ENCODE measurements around the gene TPSAB1.
"Not testable (repeated sequence)": the region's sequence is repeated elsewhere in the genome, so short reads cannot be mapped to it uniquely, and the experiment has no call there.

The TPSAB1 gene

GRCh38 chr16:1198671-1199346 is 41.7 kb upstream of the TPSAB1 start:
- H3K36me3 ChIP-seq (ENCODE audit: control insufficient read depth, insufficient read depth, low read length), result peaks cover 11% of the 10 kb centered on the region; the same call in 1 of the 2 replicates
- not testable (repeated sequence) for H3K4me3 ChIP-seq (ENCODE audit: low read depth, low read length); H3K27me3 ChIP-seq (ENCODE audit: control insufficient read depth, insufficient read depth, low read length); H3K4me1 ChIP-seq (ENCODE audit: control insufficient read depth, insufficient read depth, low read length); H3K9ac ChIP-seq (ENCODE audit: low read length); H3K9me3 ChIP-seq (ENCODE audit: control insufficient read depth, insufficient read depth, low read depth, low read length); H3K27ac ChIP-seq (ENCODE audit: low read depth, low read length)

GRCh38 chr16:1199347-1200013 is 41.0 kb upstream of the TPSAB1 start:
- no peaks in the 10 kb centered on the region for H3K27me3 ChIP-seq (ENCODE audit: control insufficient read depth, insufficient read depth, low read length)
- H3K36me3 ChIP-seq (ENCODE audit: control insufficient read depth, insufficient read depth, low read length), result peaks cover 11% of the 10 kb centered on the region; the same call in 1 of the 2 replicates

GRCh38 chr16:1200014-1200627 is 40.4 kb upstream of the TPSAB1 start:
- Histone ChIP-seq H3K27ac (ENCODE audit: low read depth, low read length) (no peak overlapping the region), H3K36me3 (ENCODE audit: control insufficient read depth, insufficient read depth, low read length) (peaks cover 11% of the 10 kb centered on the region; the same call in 1 of the 2 replicates), H3K9me3 (ENCODE audit: control insufficient read depth, insufficient read depth, low read depth, low read length) (no peaks in the 10 kb centered on the region), H3K4me1 (ENCODE audit: control insufficient read depth, insufficient read depth, low read length) (no peaks in the 10 kb centered on the region), H3K4me3 (ENCODE audit: low read depth, low read length) (no peak overlapping the region), H3K9ac (ENCODE audit: low read length) (no peak overlapping the region), H3K27me3 (ENCODE audit: control insufficient read depth, insufficient read depth, low read length) (no peaks in the 10 kb centered on the region)

More at GRCh38 chr16:1199347-1200013, 41.0 kb upstream of the TPSAB1 start:
- H3K4me1 ChIP-seq (ENCODE audit: control insufficient read depth, insufficient read depth, low read length), result peaks cover 2% of the 10 kb centered on the region; the same call in 1 of the 2 replicates
- H3K9ac ChIP-seq (ENCODE audit: low read length), result no peak overlapping the region
- H3K27ac ChIP-seq (ENCODE audit: low read depth, low read length), result no peak overlapping the region
- H3K9me3 ChIP-seq (ENCODE audit: control insufficient read depth, insufficient read depth, low read depth, low read length), result no peaks in the 10 kb centered on the region
- H3K4me3 ChIP-seq (ENCODE audit: low read depth, low read length), result no peak overlapping the region

GRCh38 chr16:1201444-1201843 is 39.1 kb upstream of the TPSAB1 start:
- H3K4me1 ChIP-seq (ENCODE audit: control insufficient read depth, insufficient read depth, low read length), result no peaks in the 10 kb centered on the region
- H3K9me3 ChIP-seq (ENCODE audit: control insufficient read depth, insufficient read depth, low read depth, low read length), result no peaks in the 10 kb centered on the region
- no peak overlapping the region for H3K27ac ChIP-seq (ENCODE audit: low read depth, low read length)
- H3K9ac ChIP-seq (ENCODE audit: low read length), result no peak overlapping the region
- H3K27me3 ChIP-seq (ENCODE audit: control insufficient read depth, insufficient read depth, low read length), result no peaks in the 10 kb centered on the region
- H3K4me3 ChIP-seq (ENCODE audit: low read depth, low read length), result no peak overlapping the region
- H3K36me3 ChIP-seq (ENCODE audit: control insufficient read depth, insufficient read depth, low read length), result peaks cover 13% of the 10 kb centered on the region; the same call in 1 of the 2 replicates

- H3K27me3 ChIP-seq (ENCODE audit: control insufficient read depth, insufficient read depth, low read length), result no peaks in the 10 kb centered on the region
Measured at GRCh38 chr16:1202274-1202673, 38.2 kb upstream of the TPSAB1 start.

GRCh38 chr16:1204933-1205332 is 35.6 kb upstream of the TPSAB1 start:
- Histone ChIP-seq H3K4me3 (ENCODE audit: low read depth, low read length) (no peak overlapping the region), H3K36me3 (ENCODE audit: control insufficient read depth, insufficient read depth, low read length) (peaks cover 33% of the 10 kb centered on the region; the same call in 1 of the 2 replicates), H3K9ac (ENCODE audit: low read length) (no peak overlapping the region), H3K4me1 (ENCODE audit: control insufficient read depth, insufficient read depth, low read length) (no peaks in the 10 kb centered on the region), H3K27ac (ENCODE audit: low read depth, low read length) (no peak overlapping the region), H3K9me3 (ENCODE audit: control insufficient read depth, insufficient read depth, low read depth, low read length) (no peaks in the 10 kb centered on the region), H3K27me3 (ENCODE audit: control insufficient read depth, insufficient read depth, low read length) (no peaks in the 10 kb centered on the region)

More at GRCh38 chr16:1202274-1202673, 38.2 kb upstream of the TPSAB1 start:
- Histone ChIP-seq H3K9ac (ENCODE audit: low read length) (no peak overlapping the region), H3K4me1 (ENCODE audit: control insufficient read depth, insufficient read depth, low read length) (no peaks in the 10 kb centered on the region), H3K27ac (ENCODE audit: low read depth, low read length) (no peak overlapping the region), H3K9me3 (ENCODE audit: control insufficient read depth, insufficient read depth, low read depth, low read length) (no peaks in the 10 kb centered on the region), H3K36me3 (ENCODE audit: control insufficient read depth, insufficient read depth, low read length) (peaks cover 18% of the 10 kb centered on the region; the same call in 1 of the 2 replicates), H3K4me3 (ENCODE audit: low read depth, low read length) (no peak overlapping the region)

- peaks cover 43% of the 10 kb centered on the region for H3K36me3 ChIP-seq (ENCODE audit: control insufficient read depth, insufficient read depth, low read length)
- no peaks in the 10 kb centered on the region for H3K27me3 ChIP-seq (ENCODE audit: control insufficient read depth, insufficient read depth, low read length)
Measured at GRCh38 chr16:1206326-1206725, 34.2 kb upstream of the TPSAB1 start.

GRCh38 chr16:1206786-1207185 is 33.7 kb upstream of the TPSAB1 start:
- no peak overlapping the region for H3K27ac ChIP-seq (ENCODE audit: low read depth, low read length)
- no peaks in the 10 kb centered on the region for H3K27me3 ChIP-seq (ENCODE audit: control insufficient read depth, insufficient read depth, low read length)
- H3K36me3 ChIP-seq (ENCODE audit: control insufficient read depth, insufficient read depth, low read length), result peaks cover 41% of the 10 kb centered on the region
- H3K4me1 ChIP-seq (ENCODE audit: control insufficient read depth, insufficient read depth, low read length), result no peaks in the 10 kb centered on the region
- H3K9me3 ChIP-seq (ENCODE audit: control insufficient read depth, insufficient read depth, low read depth, low read length), result no peaks in the 10 kb centered on the region
- no peak overlapping the region for H3K4me3 ChIP-seq (ENCODE audit: low read depth, low read length)
- H3K9ac ChIP-seq (ENCODE audit: low read length), result no peak overlapping the region

More at GRCh38 chr16:1206326-1206725, 34.2 kb upstream of the TPSAB1 start:
- H3K9me3 ChIP-seq (ENCODE audit: control insufficient read depth, insufficient read depth, low read depth, low read length), result no peaks in the 10 kb centered on the region
- H3K4me3 ChIP-seq (ENCODE audit: low read depth, low read length), result no peak overlapping the region
- no peak overlapping the region for H3K27ac ChIP-seq (ENCODE audit: low read depth, low read length)
- no peak overlapping the region for H3K9ac ChIP-seq (ENCODE audit: low read length)
- no peaks in the 10 kb centered on the region for H3K4me1 ChIP-seq (ENCODE audit: control insufficient read depth, insufficient read depth, low read length)

- no peak overlapping the region for H3K4me3 ChIP-seq (ENCODE audit: low read depth, low read length)
- H3K9ac ChIP-seq (ENCODE audit: low read length), result no peak overlapping the region
- H3K27ac ChIP-seq (ENCODE audit: low read depth, low read length), result no peak overlapping the region
- H3K9me3 ChIP-seq (ENCODE audit: control insufficient read depth, insufficient read depth, low read depth, low read length), result no peaks in the 10 kb centered on the region
- H3K36me3 ChIP-seq (ENCODE audit: control insufficient read depth, insufficient read depth, low read length), result peaks cover 38% of the 10 kb centered on the region
- no peaks in the 10 kb centered on the region for H3K4me1 ChIP-seq (ENCODE audit: control insufficient read depth, insufficient read depth, low read length)
- no peaks in the 10 kb centered on the region for H3K27me3 ChIP-seq (ENCODE audit: control insufficient read depth, insufficient read depth, low read length)
Measured at GRCh38 chr16:1208239-1208830, 32.2 kb upstream of the TPSAB1 start.

- H3K4me3 ChIP-seq (ENCODE audit: low read depth, low read length), result no peak overlapping the region
- no peaks in the 10 kb centered on the region for H3K4me1 ChIP-seq (ENCODE audit: control insufficient read depth, insufficient read depth, low read length)
- no peak overlapping the region for H3K9ac ChIP-seq (ENCODE audit: low read length)
- H3K27ac ChIP-seq (ENCODE audit: low read depth, low read length), result no peak overlapping the region
- H3K36me3 ChIP-seq (ENCODE audit: control insufficient read depth, insufficient read depth, low read length), result peaks cover 38% of the 10 kb centered on the region
- no peaks in the 10 kb centered on the region for H3K9me3 ChIP-seq (ENCODE audit: control insufficient read depth, insufficient read depth, low read depth, low read length)
- no peaks in the 10 kb centered on the region for H3K27me3 ChIP-seq (ENCODE audit: control insufficient read depth, insufficient read depth, low read length)
Measured at GRCh38 chr16:1209081-1209480, 31.4 kb upstream of the TPSAB1 start.

- H3K36me3 ChIP-seq (ENCODE audit: control insufficient read depth, insufficient read depth, low read length), result peaks cover 37% of the 10 kb centered on the region
- no peak overlapping the region for H3K9ac ChIP-seq (ENCODE audit: low read length)
- H3K27ac ChIP-seq (ENCODE audit: low read depth, low read length), result no peak overlapping the region
- no peaks in the 10 kb centered on the region for H3K27me3 ChIP-seq (ENCODE audit: control insufficient read depth, insufficient read depth, low read length)
- no peaks in the 10 kb centered on the region for H3K9me3 ChIP-seq (ENCODE audit: control insufficient read depth, insufficient read depth, low read depth, low read length)
- no peak overlapping the region for H3K4me3 ChIP-seq (ENCODE audit: low read depth, low read length)
- H3K4me1 ChIP-seq (ENCODE audit: control insufficient read depth, insufficient read depth, low read length), result no peaks in the 10 kb centered on the region
Measured at GRCh38 chr16:1210461-1210860, 30.0 kb upstream of the TPSAB1 start.
